Erythroblast (primary cell): ENCODE results near the gene RIMS1.

Source experiments
- GATA1 ChIP-seq: IDR thresholded peaks from 2 replicates; pipeline ENCODE4 v1.6.1; 2011; ENCODE audit warnings: low read depth, mild to moderate bottlenecking, control low read depth, low read length, moderate library complexity
- POLR2A ChIP-seq: IDR thresholded peaks from 2 replicates; pipeline ENCODE4 v1.6.1; 2011; ENCODE audit warnings: mild to moderate bottlenecking, low read length

DNA sequence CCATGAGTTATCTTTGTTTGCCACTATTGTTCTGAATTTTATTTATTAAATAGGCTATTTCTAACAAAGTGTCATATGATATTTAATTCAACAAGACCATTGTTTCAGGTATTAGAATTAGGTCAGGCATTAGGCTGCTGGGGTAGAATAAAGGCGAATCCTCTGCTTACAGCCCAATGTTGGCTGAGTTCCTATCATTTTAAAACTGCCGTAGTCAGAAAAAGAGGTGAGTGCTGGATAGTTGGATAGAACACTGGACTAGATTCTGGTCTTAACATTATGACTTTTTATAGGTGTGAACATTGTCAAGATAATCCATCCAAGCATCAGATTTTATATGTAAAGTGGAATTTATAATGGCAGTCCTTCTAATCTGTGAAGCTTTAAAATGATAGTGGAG lies 6.3 kb downstream of the RIMS1 start:
- TF ChIP-seq POLR2A, result no peak
- TF ChIP-seq GATA1, result no peak
